GM18519 (cell line): Measurements from ENCODE around the gene TYMS.
A peak's percentile ranks its signal among the peaks of the same experiment; 100 is the strongest.

ENCODE experiments used
- ATAC-seq: cut with Tn5 transposase; IDR thresholded peaks from one replicate; pipeline ENCODE4 v1.9.1; 2021; ENCODE audit warnings: mild to moderate bottlenecking, moderate library complexity; ENCODE audit not compliant: unreplicated experiment, low FRiP score

The TYMS gene

GRCh38 chr18:710418-711300, 53.2 kb downstream of the TYMS start:
- no peak for ATAC-seq

DNA sequence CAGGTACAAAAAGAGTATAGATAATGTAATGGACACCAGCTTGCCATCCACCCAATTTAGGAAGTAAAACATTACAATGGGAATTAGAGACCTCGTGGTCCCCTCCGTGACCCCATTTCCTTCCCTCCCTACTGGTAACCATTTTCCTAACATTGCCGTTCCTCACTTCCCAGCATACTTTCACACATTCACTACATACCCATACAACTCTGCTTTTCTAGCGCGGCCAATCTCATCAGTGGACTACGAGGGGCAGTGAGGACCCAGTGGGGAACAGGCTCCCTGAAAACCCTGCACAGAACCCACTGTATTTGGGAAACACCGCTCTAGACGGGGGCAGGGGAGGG, 53.8 kb downstream of the TYMS start:
- ATAC-seq = no peak

DNA sequence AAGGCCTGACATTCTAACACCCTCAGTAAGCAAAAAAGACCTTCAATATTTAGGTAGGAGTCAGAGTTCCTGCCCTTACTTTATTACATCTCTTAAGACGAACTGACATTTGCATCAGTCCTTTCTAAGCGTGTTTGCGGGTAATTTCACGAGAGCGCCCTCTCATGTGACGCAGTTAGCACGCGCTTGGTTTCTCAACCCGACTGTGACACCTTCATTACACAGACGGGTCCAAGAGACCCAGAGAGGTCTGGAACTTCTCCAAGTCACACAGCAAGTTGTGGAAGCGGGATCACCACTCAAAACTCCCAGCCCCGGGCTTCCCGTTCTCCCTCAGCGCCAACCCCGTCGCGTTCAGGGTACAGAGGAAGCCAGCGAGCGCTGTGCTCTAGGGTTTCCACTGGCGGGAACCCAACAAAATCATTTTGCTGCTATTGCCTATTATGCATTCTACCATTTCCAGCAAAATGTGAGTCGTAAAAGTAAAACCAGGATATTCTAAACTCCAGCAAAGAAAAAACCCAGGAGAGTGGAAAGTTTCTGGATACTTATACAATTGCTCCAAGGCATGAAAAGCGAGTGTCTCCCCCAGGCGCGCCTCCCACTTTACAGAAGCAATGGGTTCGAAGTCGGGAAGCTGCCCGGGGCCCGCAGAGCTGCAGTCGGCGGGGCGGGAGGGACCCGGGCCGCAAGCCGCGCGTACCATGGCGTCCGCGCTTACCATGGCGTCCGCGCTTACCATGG, 54.4 kb downstream of the TYMS start:
- ATAC-seq = peak; percentile 42

DNA sequence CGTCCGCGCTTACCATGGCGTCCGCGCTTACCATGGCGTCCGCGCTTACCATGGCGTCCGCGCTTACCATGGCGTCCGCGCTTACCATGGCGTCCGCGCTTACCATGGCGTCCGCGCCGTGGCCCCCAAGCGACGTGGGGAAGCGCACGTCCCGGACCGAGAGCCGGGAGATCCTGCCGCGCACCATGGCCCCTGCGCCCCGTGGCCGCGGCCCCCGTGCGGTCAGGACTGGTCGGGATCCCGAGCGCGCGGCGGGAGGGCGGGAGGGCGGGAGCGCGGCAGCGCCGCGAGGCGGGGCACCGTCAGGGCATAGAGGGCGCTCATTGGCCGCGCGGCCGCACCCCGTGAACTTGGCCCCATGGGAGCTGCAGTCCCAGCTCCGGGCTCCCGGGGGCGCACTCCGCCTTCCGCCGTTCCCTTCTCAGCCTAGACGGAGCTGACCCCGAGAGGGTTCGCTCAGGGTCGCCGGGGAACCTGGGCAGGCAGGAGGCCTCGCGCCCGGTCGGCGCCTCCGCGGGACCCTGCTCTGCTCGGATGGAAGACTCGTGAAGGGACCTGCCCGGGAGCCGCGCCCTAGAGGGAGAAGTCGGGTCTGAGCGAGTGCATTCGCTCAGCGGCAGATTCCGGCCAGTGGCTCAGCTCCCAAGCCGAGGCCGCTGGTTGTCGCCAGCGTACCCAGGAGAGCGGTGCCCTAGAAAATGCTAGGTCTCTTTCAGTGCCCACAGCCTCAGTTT, 55.1 kb downstream of the TYMS start, which contains the start of gene ENOSF1:
Gene ENOSF1 (minus strand): TSS at position 230 of the 734 bp plus-strand sequence. CDS start 43 bp downstream, at position 187.
- peak; percentile 84 for ATAC-seq

DNA sequence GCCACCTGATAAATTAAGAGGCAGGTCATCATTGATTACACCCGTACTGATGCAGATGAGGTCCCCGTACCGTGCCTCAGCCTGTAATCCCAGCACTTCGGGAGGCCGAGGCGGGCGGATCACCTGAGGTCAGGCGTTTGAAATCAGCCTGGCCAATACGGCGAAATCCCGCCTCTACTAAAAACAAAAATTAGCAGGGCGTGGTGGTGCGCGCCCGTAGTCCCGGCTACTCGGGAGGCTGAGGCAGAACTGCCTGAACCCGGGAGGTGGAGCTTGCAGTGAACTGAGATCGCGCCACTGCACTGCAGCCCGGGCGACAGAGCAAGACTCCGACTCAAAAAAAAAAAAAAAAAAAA, 55.7 kb downstream of the TYMS start:
- ATAC-seq = no peak

GRCh38 chr18:715626-716025, 58.2 kb downstream of the TYMS start:
- no peak for ATAC-seq

DNA sequence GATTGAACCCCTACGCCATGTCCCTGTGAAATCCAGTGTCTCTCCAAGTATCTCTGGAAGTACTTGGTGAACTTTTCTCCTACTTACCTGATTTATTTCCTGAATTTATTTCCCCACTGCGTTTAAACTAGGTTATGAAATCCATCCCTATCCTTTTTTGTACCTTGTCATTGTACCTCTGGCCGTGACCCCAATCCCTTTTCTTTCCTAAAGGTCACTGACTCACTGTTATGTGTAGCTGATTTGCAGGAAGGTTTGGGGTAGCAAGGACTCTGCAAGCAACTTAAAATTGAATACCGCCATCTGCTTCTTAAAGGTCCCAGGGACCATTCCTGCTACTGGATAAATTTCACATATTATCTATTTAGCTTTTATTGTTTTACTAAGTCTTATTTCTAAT, 59.5 kb downstream of the TYMS start:
- ATAC-seq = no peak
